GM23248 (cell line): ENCODE results near the gene THBS1.

ENCODE experiments used
- EZH2 ChIP-seq: fragments of 200-600 bp; sonication (generic); IDR thresholded peaks from 2 replicates; pipeline ENCODE4 v1.6.1; 2018; ENCODE audit warnings: antibody characterized with exemption, mild to moderate bottlenecking; ENCODE audit not compliant: insufficient read depth, poor library complexity, severe bottlenecking
- EZH2phosphoT487 ChIP-seq: fragments of 200-600 bp; sonication (generic); IDR thresholded peaks from 2 replicates; pipeline ENCODE4 v1.6.1; 2018; ENCODE audit warnings: antibody characterized with exemption, moderate library complexity, mild to moderate bottlenecking, low read depth; ENCODE audit not compliant: insufficient read depth

GRCh38 chr15:39564972-39565665, 15.8 kb upstream of the THBS1 start:
- TF ChIP-seq EZH2 (no peak), EZH2phosphoT487 (no peak)
